Kidney (tissue), 14 donors: ENCODE measurements around the gene SAMD8. TPM values are rescaled to one million over a fixed set of nuclear protein-coding genes. Genes with fewer than 3 reads are reported as not detected.
A peak's percentile ranks its signal among the peaks of the same experiment; 100 is the strongest.
"Not testable (repeated sequence)": the region's sequence is repeated elsewhere in the genome, so short reads cannot be mapped to it uniquely, and the experiment has no call there.

Experiments
- DNase-seq, 5 donors: peaks; one replicate each; pipeline ENCODE4 v3.0.0-alpha.2; 2013 to 2020
- FAIRE-seq: peaks from 2 replicates; lab custom pipeline; 2012; peaks lifted over from hg19 to GRCh38; lab: Jason Lieb, UNC
- H3K27ac ChIP-seq, 2 donors: one replicate each; pipeline ENCODE4 v1.7.0; 2013; ENCODE audit warnings: low read depth in 2 of 2, low read length in 2 of 2, inconsistent platforms in 1 of 2
- H3K27me3 ChIP-seq: one replicate; pipeline ENCODE4 v1.7.1; 2013; ENCODE audit warnings: low read length, inconsistent platforms; ENCODE audit not compliant: control insufficient read depth, insufficient read depth
- H3K36me3 ChIP-seq, 3 donors: one replicate each; pipeline versions ENCODE4 v1.7.0 to v1.7.1; 2013; ENCODE audit warnings: low read length in 3 of 3, control low read depth in 1 of 3, inconsistent platforms in 1 of 3; ENCODE audit not compliant: insufficient read depth in 3 of 3, control insufficient read depth in 2 of 3
- H3K4me1 ChIP-seq, 3 donors: one replicate each; pipeline versions ENCODE4 v1.7.0 to v1.7.1; 2013; ENCODE audit warnings: low read length in 3 of 3, inconsistent platforms in 1 of 3, low read depth in 1 of 3; ENCODE audit not compliant: control insufficient read depth in 2 of 3, insufficient read depth in 2 of 3
- H3K4me3 ChIP-seq, 3 donors: one replicate each; pipeline versions ENCODE4 v1.7.0 to v1.8.1; 2013; ENCODE audit warnings: low read length in 3 of 3, control low read depth in 1 of 3, inconsistent platforms in 1 of 3
- H3K9ac ChIP-seq, 3 donors: one replicate each; pipeline versions ENCODE4 v1.7.0 to v1.7.1; 2013; ENCODE audit warnings: low read length in 3 of 3, control low read depth in 1 of 3, inconsistent platforms in 1 of 3
- H3K9me3 ChIP-seq, 3 donors: one replicate each; pipeline versions ENCODE4 v1.7.0 to v1.7.1; 2013; ENCODE audit warnings: low read length in 3 of 3, control low read depth in 1 of 3, inconsistent platforms in 1 of 3; ENCODE audit not compliant: control insufficient read depth in 2 of 3, insufficient read depth in 1 of 3
- intact Hi-C: fragments of 100-400 bp; cut with DNase I; formaldehyde crosslinking; loops from one replicate; pipeline ENCODE4 v1.11.1; 2022
- polyA plus RNA-seq: library from polyadenylated mRNA; stranded (reverse); fragments of 350-450 nt; fragmentation: Illumina TruSeq; extraction: RNeasy Lipid Tissue Mini Kit (QIAGEN cat#74804); gene quantifications from one replicate; pipeline ENCODE4 v1.2.3, GENCODE V29; 2014; ENCODE audit warnings: low read depth, low replicate concordance; ENCODE audit not compliant: insufficient read depth
- total RNA-seq: library from RNA; stranded (reverse); fragmentation: NEBNext Ultra II Directional; extraction: Animal tissue kit (Norgen Biotek cat#: 25700); gene quantifications from one replicate; pipeline ENCODE4 v1.2.1, GENCODE V29; 2021
- TF ChIP-seq, protein P1 (sequence below): IDR thresholded peaks from 3 replicates; pipeline ENCODE4 v1.5.1; 2012; ENCODE audit warnings: mild to moderate bottlenecking, moderate library complexity, borderline replicate concordance; ENCODE audit not compliant: insufficient read depth; ENCODE audit errors: extremely low read depth
- donor health status: control.
- donor health status: control.
- donor health status: control.
- donor health status: control.
- donor health status: control.
- donor health status: DM: yes; HTN: yes; CAD: no.
- donor health status: Normal renal cell carcinoma (clear cell type).

Gene SAMD8
- total and polyA plus RNA-seq, 2 donors from 2014 or later: 5.3 to 20.5 TPM

GRCh38 chr10:75201793-75202307 is 90.4 kb downstream of the SAMD8 start:
- TF ChIP-seq, protein P1, sequence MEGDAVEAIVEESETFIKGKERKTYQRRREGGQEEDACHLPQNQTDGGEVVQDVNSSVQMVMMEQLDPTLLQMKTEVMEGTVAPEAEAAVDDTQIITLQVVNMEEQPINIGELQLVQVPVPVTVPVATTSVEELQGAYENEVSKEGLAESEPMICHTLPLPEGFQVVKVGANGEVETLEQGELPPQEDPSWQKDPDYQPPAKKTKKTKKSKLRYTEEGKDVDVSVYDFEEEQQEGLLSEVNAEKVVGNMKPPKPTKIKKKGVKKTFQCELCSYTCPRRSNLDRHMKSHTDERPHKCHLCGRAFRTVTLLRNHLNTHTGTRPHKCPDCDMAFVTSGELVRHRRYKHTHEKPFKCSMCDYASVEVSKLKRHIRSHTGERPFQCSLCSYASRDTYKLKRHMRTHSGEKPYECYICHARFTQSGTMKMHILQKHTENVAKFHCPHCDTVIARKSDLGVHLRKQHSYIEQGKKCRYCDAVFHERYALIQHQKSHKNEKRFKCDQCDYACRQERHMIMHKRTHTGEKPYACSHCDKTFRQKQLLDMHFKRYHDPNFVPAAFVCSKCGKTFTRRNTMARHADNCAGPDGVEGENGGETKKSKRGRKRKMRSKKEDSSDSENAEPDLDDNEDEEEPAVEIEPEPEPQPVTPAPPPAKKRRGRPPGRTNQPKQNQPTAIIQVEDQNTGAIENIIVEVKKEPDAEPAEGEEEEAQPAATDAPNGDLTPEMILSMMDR: no peak
- H3K4me1 ChIP-seq: no peaks in the 10 kb centered on the region
- H3K4me3 ChIP-seq: no peak overlapping the region
- FAIRE-seq (no peak), DNase-seq (no peak)
- H3K9me3 ChIP-seq: no peaks in the 10 kb centered on the region
- no peak overlapping the region for H3K27ac ChIP-seq
- no peaks in the 10 kb centered on the region for H3K27me3 ChIP-seq
- intact Hi-C loops: no loop called here
- H3K36me3 ChIP-seq: no peaks in the 10 kb centered on the region
- no peak overlapping the region for H3K9ac ChIP-seq

DNA sequence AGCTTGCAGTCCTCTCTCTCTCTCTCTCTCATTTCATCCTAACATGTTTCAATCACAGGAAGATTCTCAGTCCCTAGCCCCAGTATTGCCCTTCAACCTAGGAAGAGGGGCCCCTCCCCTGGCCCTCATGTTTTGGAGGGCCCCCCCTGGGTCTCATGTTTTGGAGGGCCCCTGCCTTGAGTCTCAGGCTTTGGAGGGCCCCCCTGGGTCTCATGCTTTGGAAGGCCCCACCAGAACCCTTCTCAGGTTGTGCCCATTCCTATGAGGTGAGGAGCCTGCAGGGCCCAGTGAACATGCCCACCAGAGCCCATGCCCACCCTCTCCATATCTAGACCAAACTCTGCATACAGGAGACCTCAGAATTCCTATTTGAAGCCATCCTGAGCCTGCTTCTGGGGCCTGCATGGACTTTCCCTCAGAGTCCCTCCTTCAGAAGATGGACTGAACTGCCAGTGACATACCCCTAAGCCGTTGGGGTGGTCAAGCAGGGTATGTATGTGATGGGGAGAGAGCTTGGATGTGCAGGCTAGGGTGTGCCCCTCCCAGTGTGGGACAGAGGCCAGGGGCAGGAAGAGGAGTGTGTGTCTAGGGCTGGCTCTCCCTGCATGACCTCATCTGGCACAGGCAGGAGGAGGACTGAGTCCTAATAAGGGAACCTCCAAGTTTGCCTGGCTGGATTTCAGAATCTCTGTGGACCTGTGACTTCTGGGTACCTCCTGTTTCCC is 91.0 kb downstream of the SAMD8 start:
- Histone ChIP-seq H3K4me1 (no peaks in the 10 kb centered on the region), H3K4me3 (no peak overlapping the region), H3K27ac (no peak overlapping the region), H3K9me3 (no peaks in the 10 kb centered on the region), H3K27me3 (no peaks in the 10 kb centered on the region), H3K36me3 (no peaks in the 10 kb centered on the region), H3K9ac (no peak overlapping the region)
- intact Hi-C loops: no loop called here
- no peak for DNase-seq
- no peak for FAIRE-seq
- TF ChIP-seq, protein P1: no peak

GRCh38 chr10:75203046-75203620 is 91.7 kb downstream of the SAMD8 start:
- FAIRE-seq, intact Hi-C loops, H3K4me3 ChIP-seq, H3K9me3 ChIP-seq, H3K9ac ChIP-seq, H3K27ac ChIP-seq, H3K4me1 ChIP-seq, H3K36me3 ChIP-seq, H3K27me3 ChIP-seq: not testable (repeated sequence)
- DNase-seq: peak in 1 of 5 donors; percentile 5

- intact Hi-C loops: no loop called here
- Histone ChIP-seq H3K36me3 (no peaks in the 10 kb centered on the region), H3K9me3 (no peaks in the 10 kb centered on the region), H3K9ac (no peak overlapping the region), H3K4me3 (no peak overlapping the region), H3K27me3 (no peaks in the 10 kb centered on the region), H3K27ac (no peak overlapping the region), H3K4me1 (no peaks in the 10 kb centered on the region)
- peak in 1 of 5 donors; percentile 25 for DNase-seq
- TF ChIP-seq, protein P1: no peak
- no peak for FAIRE-seq
These were observed 92.3 kb downstream of the SAMD8 start for GRCh38 chr10:75203724-75204123.
